ENCODE measurements around the gene NGDN. TPM values are rescaled to one million over a fixed set of nuclear protein-coding genes. Genes with fewer than 3 reads are reported as not detected.

The NGDN gene
- total RNA-seq, 3 donors from 2014 or later (not counting 1 experiment from before 2014, with no cell fraction given) = 110 to 136 (median 126) TPM

DNA sequence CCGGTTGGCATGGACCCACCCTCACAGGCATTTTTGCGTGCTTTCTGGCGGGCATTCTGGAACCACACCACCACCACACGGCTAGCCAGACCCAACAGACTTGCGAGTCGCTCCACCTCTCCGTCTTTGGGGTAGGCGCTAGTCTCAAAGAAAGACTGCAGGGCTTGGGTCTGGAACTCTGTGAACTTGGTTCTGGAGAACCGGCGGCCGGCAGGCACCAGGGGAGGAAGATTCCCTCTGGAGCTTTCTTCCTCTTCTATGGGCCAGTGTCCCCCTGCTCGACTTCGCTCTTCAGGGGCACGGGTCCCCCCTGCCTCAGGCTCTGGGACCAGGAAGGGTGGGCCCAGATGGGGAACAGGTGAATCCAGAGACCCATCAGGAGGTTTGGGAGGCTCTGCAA is 55.5 kb downstream of the NGDN start:
- intact Hi-C loops (cut with micrococcal nuclease) = no loop called here
- 93% methylated on average over 14 of the region's 14 CpGs for WGBS (ENCODE audit: insufficient coverage)
- no peak overlapping the region for H3K27ac ChIP-seq (ENCODE audit: low read length)

DNA sequence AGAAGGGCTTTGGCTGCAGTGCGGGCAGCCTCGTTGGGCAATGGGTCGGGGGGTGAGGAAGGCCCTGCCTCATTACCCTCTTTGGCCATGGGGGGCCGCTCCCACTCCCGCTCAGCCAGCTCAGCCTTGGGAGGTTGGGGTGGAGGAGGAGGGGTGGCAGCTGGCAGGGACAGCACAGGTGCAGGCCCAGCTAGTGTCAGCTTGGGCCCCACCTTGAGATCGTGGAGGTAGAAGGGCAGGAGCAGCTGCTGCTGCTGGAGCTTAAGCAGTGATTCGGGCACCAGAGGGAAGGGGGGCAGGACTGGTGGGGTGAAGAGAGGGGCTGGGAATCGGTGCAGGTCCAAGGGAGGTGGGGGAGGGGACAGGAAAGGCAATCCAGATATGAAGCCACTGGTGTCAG is 56.1 kb downstream of the NGDN start:
- WGBS (ENCODE audit: insufficient coverage) = 91% methylated on average over 8 of the region's 8 CpGs
- intact Hi-C loops (cut with micrococcal nuclease) = no loop called here
- no peak for ATAC-seq
- TF ChIP-seq, protein P1, sequence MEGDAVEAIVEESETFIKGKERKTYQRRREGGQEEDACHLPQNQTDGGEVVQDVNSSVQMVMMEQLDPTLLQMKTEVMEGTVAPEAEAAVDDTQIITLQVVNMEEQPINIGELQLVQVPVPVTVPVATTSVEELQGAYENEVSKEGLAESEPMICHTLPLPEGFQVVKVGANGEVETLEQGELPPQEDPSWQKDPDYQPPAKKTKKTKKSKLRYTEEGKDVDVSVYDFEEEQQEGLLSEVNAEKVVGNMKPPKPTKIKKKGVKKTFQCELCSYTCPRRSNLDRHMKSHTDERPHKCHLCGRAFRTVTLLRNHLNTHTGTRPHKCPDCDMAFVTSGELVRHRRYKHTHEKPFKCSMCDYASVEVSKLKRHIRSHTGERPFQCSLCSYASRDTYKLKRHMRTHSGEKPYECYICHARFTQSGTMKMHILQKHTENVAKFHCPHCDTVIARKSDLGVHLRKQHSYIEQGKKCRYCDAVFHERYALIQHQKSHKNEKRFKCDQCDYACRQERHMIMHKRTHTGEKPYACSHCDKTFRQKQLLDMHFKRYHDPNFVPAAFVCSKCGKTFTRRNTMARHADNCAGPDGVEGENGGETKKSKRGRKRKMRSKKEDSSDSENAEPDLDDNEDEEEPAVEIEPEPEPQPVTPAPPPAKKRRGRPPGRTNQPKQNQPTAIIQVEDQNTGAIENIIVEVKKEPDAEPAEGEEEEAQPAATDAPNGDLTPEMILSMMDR (IDR thresholded peaks at IDR 0.05) = no peak
- Mint-ChIP-seq H3K4me1 (no peaks in the 10 kb centered on the region), H3K36me3 (no peaks in the 10 kb centered on the region), H3K4me3 (no peak overlapping the region), H3K27me3 (ENCODE audit: low read depth in 2 of 2) (peaks cover 0 to 2% of the 10 kb centered on the region in 2 donors), H3K9me3 (no peaks in the 10 kb centered on the region), H3K27ac (no peak overlapping the region)
- no peaks in the 10 kb centered on the region for H3K9me3 ChIP-seq (ENCODE audit: control insufficient read depth, insufficient read depth, low read length)
- no peak overlapping the region for H3K4me3 ChIP-seq (ENCODE audit: low read length)
- DNase-seq = no peak
- no peaks in the 10 kb centered on the region for H3K4me1 ChIP-seq (ENCODE audit: control insufficient read depth, insufficient read depth, low read length)
- H3K36me3 ChIP-seq (ENCODE audit: control insufficient read depth, insufficient read depth, low read length) = no peaks in the 10 kb centered on the region
- no peaks in the 10 kb centered on the region for H3K27me3 ChIP-seq (ENCODE audit: control insufficient read depth, insufficient read depth, low read length)
- no peak overlapping the region for H3K27ac ChIP-seq (ENCODE audit: low read length)

More for the DNA sequence above, 55.5 kb downstream of the NGDN start:
- Mint-ChIP-seq H3K4me3 (no peak overlapping the region), H3K4me1 (no peaks in the 10 kb centered on the region), H3K36me3 (no peaks in the 10 kb centered on the region), H3K9me3 (no peaks in the 10 kb centered on the region), H3K27ac (no peak overlapping the region), H3K27me3 (ENCODE audit: low read depth in 2 of 2) (peaks cover 0 to 2% of the 10 kb centered on the region in 2 donors)
- Histone ChIP-seq H3K9me3 (ENCODE audit: control insufficient read depth, insufficient read depth, low read length) (no peaks in the 10 kb centered on the region), H3K27me3 (ENCODE audit: control insufficient read depth, insufficient read depth, low read length) (no peaks in the 10 kb centered on the region), H3K4me1 (ENCODE audit: control insufficient read depth, insufficient read depth, low read length) (no peaks in the 10 kb centered on the region), H3K4me3 (ENCODE audit: low read length) (no peak overlapping the region), H3K36me3 (ENCODE audit: control insufficient read depth, insufficient read depth, low read length) (no peaks in the 10 kb centered on the region)
- TF ChIP-seq, protein P1 (IDR thresholded peaks at IDR 0.05) = no peak
- no peak for ATAC-seq
- DNase-seq = no peak

Other genes starting within 250 kb of the NGDN start
- not detected for gene RNF212B, start 231.8 kb upstream of the NGDN start, total RNA-seq
- gene HOMEZ, start 183.6 kb upstream of the NGDN start, total RNA-seq = 10 to 100 TPM in 1 of 3 donors, 1 to 10 TPM in 2; 5.1 to 10.1 (median 7.0) TPM
- 10 to 100 TPM; 13.2 to 27.8 (median 25.1) TPM for gene PPP1R3E, start 166.8 kb upstream of the NGDN start, total RNA-seq
- 10 to 100 TPM; 13.8 to 25.3 (median 14.4) TPM for gene BCL2L2, start 162.9 kb upstream of the NGDN start, total RNA-seq
- 100 to 1,000 TPM; 226 to 261 (median 238) TPM for gene PABPN1, start 148.2 kb upstream of the NGDN start, total RNA-seq
- gene SLC22A17, start 116.8 kb upstream of the NGDN start, total RNA-seq = under 1 TPM in 2 of 3 donors, not detected in 1; 0.28 to 1.00 TPM
- not detected for gene EFS, start 104.5 kb upstream of the NGDN start, total RNA-seq
- gene IL25, start 96.9 kb upstream of the NGDN start, total RNA-seq = not detected
- gene CMTM5, start 92.7 kb upstream of the NGDN start, total RNA-seq = 1 to 10 TPM in 2 of 3 donors, not detected in 1; 2.9 to 4.5 TPM
- gene MYH6, start 61.4 kb upstream of the NGDN start, total RNA-seq = not detected
- not detected for gene MYH7, start 34.0 kb upstream of the NGDN start, total RNA-seq
- gene ZFHX2, start 82.1 kb downstream of the NGDN start, total RNA-seq = under 1 TPM; 0.07 to 0.72 (median 0.45) TPM
- 10 to 100 TPM; 16.5 to 19.3 (median 19.1) TPM for gene THTPA, start 86.6 kb downstream of the NGDN start, total RNA-seq
- 100 to 1,000 TPM; 219 to 296 (median 259) TPM for gene AP1G2, start 98.1 kb downstream of the NGDN start, total RNA-seq
- gene JPH4, start 109.1 kb downstream of the NGDN start, total RNA-seq = under 1 TPM in 1 of 3 donors, not detected in 2; 0.25 TPM
- gene DHRS2, start 166.7 kb downstream of the NGDN start, total RNA-seq = under 1 TPM in 1 of 3 donors, not detected in 2; 0.50 TPM